KMS-11 (cell line): ENCODE results near the gene PGLYRP3.
A peak's percentile ranks its signal among the peaks of the same experiment; 100 is the strongest.

ENCODE experiments used
- H2AFZ ChIP-seq: fragments of 200-600 bp; sonication (generic); 2 replicates; pipeline ENCODE4 v1.6.1; 2016; ENCODE audit warnings: antibody characterized with exemption, mixed run types, low read depth
- H3K27ac ChIP-seq: fragments of 200-600 bp; sonication (generic); 2 replicates; pipeline ENCODE4 v1.6.1; 2016; ENCODE audit warnings: mild to moderate bottlenecking, mixed run types
- H3K27me3 ChIP-seq: fragments of 200-600 bp; sonication (generic); 2 replicates; pipeline ENCODE4 v1.6.1; 2017; ENCODE audit warnings: mild to moderate bottlenecking, low read depth, mixed run types, moderate library complexity; ENCODE audit not compliant: insufficient read depth
- H3K36me3 ChIP-seq: fragments of 200-600 bp; sonication (generic); 2 replicates; pipeline ENCODE4 v1.6.1; 2017; ENCODE audit warnings: mild to moderate bottlenecking, mixed run types; ENCODE audit not compliant: insufficient read depth
- H3K4me1 ChIP-seq: fragments of 200-600 bp; sonication (generic); 2 replicates; pipeline ENCODE4 v1.6.1; 2016; ENCODE audit warnings: mild to moderate bottlenecking, low read depth, mixed run types; ENCODE audit not compliant: poor library complexity, severe bottlenecking
- H3K4me2 ChIP-seq: fragments of 200-600 bp; sonication (generic); 2 replicates; pipeline ENCODE4 v1.7.0; 2016; ENCODE audit warnings: mild to moderate bottlenecking, mixed run types
- H3K4me3 ChIP-seq: fragments of 200-600 bp; sonication (generic); IDR thresholded peaks from 2 replicates; pipeline ENCODE4 v1.6.1; 2017; ENCODE audit warnings: low read depth, low read length, mixed read lengths; ENCODE audit not compliant: insufficient read depth
- H3K79me2 ChIP-seq: fragments of 200-600 bp; sonication (generic); 2 replicates; pipeline ENCODE4 v1.6.1; 2016; ENCODE audit warnings: low read depth, mixed run types; ENCODE audit not compliant: insufficient read depth
- H3K9ac ChIP-seq: fragments of 200-600 bp; sonication (generic); 2 replicates; pipeline ENCODE4 v1.6.1; 2016; ENCODE audit warnings: mild to moderate bottlenecking, mixed run types
- H4K20me1 ChIP-seq: fragments of 200-600 bp; sonication (generic); 2 replicates; pipeline ENCODE4 v1.6.1; 2016; ENCODE audit warnings: mild to moderate bottlenecking, mixed run types; ENCODE audit not compliant: insufficient read depth
- TF ChIP-seq, protein P1 (sequence below): fragments of 200-600 bp; sonication (generic); conservative IDR thresholded peaks from 2 replicates; pipeline ENCODE4 v1.6.1; 2017; ENCODE audit warnings: low read depth, mild to moderate bottlenecking, antibody characterized with exemption, low read length, moderate library complexity, mixed read lengths

PGLYRP3 gene

DNA sequence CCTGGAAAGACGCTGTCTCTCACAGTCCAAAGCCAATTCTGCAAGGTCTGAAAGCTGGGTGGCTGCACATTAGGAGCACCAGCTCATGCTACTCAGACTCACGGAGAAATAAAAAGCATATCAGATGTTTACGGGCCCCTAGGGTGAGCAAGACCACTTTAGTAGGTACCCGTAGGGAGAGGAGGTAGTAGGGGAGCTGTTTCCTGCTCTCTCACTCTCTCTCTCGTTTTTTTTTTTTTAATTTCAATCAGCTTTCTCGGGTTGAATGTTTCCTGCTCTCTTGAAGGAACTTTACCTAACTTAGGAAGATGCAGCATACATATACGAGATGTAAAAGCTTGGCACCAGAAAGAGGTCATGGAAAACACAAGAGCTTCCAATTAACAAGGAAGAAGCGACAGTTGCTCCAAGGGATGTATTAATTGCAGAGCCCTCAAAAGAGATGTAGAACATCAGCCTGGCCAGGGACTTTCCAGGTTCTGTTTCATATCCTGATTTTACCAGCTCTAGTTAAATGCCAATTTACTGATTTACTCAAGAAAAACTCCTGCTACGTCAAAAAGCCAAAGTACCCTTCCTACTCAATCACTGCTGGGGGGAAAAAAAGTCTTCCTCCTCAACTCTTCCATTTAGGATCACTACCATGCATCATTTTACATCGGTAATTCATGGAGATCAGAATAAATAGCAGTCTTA lies 50.1 kb downstream of the PGLYRP3 start:
- H3K9ac ChIP-seq, result no peak overlapping the region
- TF ChIP-seq, protein P1, sequence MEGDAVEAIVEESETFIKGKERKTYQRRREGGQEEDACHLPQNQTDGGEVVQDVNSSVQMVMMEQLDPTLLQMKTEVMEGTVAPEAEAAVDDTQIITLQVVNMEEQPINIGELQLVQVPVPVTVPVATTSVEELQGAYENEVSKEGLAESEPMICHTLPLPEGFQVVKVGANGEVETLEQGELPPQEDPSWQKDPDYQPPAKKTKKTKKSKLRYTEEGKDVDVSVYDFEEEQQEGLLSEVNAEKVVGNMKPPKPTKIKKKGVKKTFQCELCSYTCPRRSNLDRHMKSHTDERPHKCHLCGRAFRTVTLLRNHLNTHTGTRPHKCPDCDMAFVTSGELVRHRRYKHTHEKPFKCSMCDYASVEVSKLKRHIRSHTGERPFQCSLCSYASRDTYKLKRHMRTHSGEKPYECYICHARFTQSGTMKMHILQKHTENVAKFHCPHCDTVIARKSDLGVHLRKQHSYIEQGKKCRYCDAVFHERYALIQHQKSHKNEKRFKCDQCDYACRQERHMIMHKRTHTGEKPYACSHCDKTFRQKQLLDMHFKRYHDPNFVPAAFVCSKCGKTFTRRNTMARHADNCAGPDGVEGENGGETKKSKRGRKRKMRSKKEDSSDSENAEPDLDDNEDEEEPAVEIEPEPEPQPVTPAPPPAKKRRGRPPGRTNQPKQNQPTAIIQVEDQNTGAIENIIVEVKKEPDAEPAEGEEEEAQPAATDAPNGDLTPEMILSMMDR, result no peak
- H3K27me3 ChIP-seq, result peaks cover 10% of the 10 kb centered on the region; the same call in 1 of the 2 replicates
- H3K4me3 ChIP-seq, result no peak overlapping the region
- no peaks in the 10 kb centered on the region for H4K20me1 ChIP-seq
- 0 out of 2 replicates have a peak overlapping the region, but pooled peaks have one; percentile 0 for H3K27ac ChIP-seq
- peak overlapping the region; percentile 59 for H3K4me2 ChIP-seq
- H2AFZ ChIP-seq, result peak overlapping the region; percentile 21; the same call in 1 of the 2 replicates
- no peaks in the 10 kb centered on the region for H3K79me2 ChIP-seq
- H3K4me1 ChIP-seq, result peaks cover 25% of the 10 kb centered on the region
- no peaks in the 10 kb centered on the region for H3K36me3 ChIP-seq

DNA sequence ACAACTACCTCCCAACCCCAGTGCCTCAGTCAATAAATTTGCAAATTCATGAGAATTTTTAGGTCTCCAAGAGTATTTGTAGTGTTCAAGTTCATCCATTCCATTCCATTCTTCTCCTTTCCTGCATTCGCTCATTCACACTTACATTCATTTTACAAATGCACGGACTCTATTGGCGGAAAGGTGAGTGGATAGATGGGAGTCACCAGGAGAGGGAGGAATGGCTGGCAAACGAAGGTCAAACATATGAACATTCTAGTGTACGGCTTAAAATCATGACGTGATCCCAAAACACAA lies 50.7 kb downstream of the PGLYRP3 start:
- H3K27ac ChIP-seq, result no peak overlapping the region
- no peaks in the 10 kb centered on the region for H3K36me3 ChIP-seq
- H3K79me2 ChIP-seq, result no peaks in the 10 kb centered on the region
- H3K4me2 ChIP-seq, result peak overlapping the region; percentile 59
- no peaks in the 10 kb centered on the region for H4K20me1 ChIP-seq
- TF ChIP-seq, protein P1, result no peak
- peaks cover 10% of the 10 kb centered on the region; the same call in 1 of the 2 replicates for H3K27me3 ChIP-seq
- H3K9ac ChIP-seq, result no peak overlapping the region; the same call in 1 of the 2 replicates
- H2AFZ ChIP-seq, result peak overlapping the region; percentile 21
- H3K4me1 ChIP-seq, result peaks cover 25% of the 10 kb centered on the region
- H3K4me3 ChIP-seq, result no peak overlapping the region

DNA sequence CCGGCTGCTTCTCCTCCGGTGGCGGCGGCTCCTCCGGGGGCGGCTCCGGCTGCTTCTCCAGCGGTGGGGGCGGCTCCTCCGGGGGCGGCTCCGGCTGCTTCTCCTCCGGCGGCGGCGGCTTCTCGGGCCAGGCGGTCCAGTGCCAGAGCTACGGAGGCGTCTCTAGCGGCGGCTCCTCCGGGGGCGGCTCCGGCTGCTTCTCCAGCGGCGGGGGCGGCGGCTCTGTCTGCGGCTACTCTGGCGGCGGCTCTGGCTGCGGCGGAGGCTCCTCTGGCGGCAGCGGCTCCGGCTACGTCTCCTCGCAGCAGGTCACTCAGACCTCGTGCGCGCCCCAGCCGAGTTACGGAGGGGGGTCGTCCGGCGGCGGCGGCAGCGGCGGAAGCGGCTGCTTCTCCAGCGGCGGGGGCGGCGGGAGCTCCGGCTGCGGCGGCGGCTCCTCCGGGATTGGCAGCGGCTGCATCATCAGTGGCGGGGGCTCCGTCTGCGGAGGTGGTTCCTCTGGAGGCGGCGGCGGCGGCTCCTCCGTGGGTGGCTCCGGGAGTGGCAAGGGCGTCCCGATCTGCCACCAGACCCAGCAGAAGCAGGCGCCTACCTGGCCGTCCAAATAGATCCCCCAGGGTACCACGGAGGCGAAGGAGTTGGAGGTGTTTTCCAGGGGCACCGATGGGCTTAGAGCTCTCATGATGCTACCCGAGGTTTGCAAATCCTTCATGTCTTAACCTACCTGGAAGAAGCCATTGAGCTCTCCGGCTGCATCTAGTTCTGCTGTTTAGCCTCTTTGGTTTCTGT lies 51.3 kb downstream of the PGLYRP3 start:
- Histone ChIP-seq H4K20me1 (no peaks in the 10 kb centered on the region), H3K27ac (no peak overlapping the region), H2AFZ (peak overlapping the region; percentile 21), H3K4me3 (no peak overlapping the region), H3K9ac (no peak overlapping the region; the same call in 1 of the 2 replicates), H3K4me2 (peak overlapping the region; percentile 59), H3K79me2 (no peaks in the 10 kb centered on the region), H3K27me3 (peaks cover 10% of the 10 kb centered on the region; the same call in 1 of the 2 replicates), H3K36me3 (no peaks in the 10 kb centered on the region), H3K4me1 (peaks cover 25% of the 10 kb centered on the region)
- TF ChIP-seq, protein P1, result no peak

DNA sequence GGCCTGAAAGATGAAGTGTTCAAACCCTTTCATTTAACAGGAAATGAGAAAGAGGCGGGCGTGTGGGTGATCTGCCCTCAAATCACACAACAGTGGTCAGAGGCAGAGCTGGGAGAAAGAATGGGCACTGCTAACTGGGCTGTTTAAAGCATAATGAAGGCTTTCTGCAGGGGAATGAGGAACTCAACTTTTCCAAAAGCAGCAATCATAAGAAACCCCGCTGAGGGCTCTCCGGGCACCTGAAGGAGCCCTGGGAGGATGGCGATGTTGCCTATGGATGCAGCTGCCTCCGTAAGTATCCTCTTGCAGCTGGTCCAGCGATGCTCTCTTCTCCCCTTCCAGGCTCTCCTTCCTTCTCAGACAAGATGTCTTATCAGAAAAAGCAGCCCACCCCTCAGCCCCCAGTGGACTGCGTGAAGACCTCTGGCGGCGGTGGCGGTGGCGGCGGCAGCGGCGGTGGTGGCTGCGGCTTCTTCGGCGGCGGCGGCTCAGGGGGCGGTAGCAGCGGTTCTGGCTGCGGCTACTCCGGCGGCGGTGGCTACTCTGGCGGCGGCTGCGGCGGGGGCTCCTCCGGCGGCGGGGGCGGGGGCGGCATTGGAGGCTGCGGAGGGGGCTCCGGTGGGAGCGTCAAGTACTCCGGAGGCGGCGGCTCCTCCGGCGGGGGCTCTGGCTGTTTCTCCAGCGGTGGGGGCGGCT lies 52.0 kb downstream of the PGLYRP3 start:
- no peaks in the 10 kb centered on the region for H3K79me2 ChIP-seq
- H3K4me3 ChIP-seq, result no peak overlapping the region
- no peaks in the 10 kb centered on the region for H3K36me3 ChIP-seq
- TF ChIP-seq, protein P1, result no peak
- peaks cover 25% of the 10 kb centered on the region for H3K4me1 ChIP-seq
- H3K9ac ChIP-seq, result no peak overlapping the region
- H2AFZ ChIP-seq, result no peak overlapping the region
- no peaks in the 10 kb centered on the region for H4K20me1 ChIP-seq
- H3K4me2 ChIP-seq, result no peak overlapping the region; the same call in 1 of the 2 replicates
- H3K27ac ChIP-seq, result no peak overlapping the region
- H3K27me3 ChIP-seq, result peaks cover 10% of the 10 kb centered on the region; the same call in 1 of the 2 replicates
